GM21526 (cell line): ENCODE results near the gene SNN.

Experiments
- ATAC-seq: cut with Tn5 transposase; IDR thresholded peaks from one replicate; pipeline ENCODE4 v1.9.1; 2021; ENCODE audit warnings: moderate library complexity; ENCODE audit not compliant: unreplicated experiment, low FRiP score

The SNN gene

DNA sequence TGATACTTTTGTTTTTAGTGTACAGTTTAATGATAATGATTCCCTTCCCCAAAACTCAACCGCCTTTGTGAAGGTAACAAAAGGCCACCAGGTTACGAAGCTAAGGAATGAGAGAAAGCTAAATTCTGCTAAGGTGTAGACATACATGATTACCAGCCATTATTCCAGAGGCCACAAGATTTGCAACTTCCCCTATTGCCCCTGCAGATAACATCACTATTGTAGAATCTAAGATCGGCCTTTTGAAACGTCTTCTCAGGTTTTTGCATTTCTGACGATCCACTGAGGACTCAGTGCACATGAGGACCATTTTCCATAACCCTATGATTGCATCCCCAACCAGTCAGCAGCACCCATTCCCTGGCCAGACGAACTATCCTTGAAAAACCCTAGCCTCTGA lies 33.9 kb upstream of the SNN start:
- no peak for ATAC-seq

DNA sequence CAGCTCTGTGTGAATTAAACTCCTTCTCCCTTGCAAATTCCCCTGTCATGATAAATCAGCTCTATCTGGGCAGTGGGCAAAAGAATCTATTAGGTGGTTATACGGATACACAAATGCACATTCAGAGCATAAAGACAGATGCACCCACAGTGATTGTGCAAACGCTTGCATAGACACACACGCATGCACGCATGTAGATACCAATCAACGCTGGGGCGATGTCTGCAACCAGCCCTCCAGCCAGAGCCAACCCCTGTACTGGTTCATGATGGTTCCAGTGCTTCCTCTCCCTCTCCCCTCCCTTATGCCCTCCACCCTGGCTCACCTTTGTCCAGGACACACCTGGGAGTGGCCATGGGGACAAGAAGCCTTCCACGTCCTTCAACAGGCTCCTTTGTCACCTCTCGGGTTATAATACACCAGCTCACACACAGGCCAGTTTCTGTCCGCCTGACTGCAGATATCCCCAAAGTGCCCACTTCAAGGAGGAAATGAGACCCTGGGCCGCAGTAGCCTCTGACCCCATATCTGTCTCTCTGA lies 33.1 kb upstream of the SNN start:
- ATAC-seq = no peak

DNA sequence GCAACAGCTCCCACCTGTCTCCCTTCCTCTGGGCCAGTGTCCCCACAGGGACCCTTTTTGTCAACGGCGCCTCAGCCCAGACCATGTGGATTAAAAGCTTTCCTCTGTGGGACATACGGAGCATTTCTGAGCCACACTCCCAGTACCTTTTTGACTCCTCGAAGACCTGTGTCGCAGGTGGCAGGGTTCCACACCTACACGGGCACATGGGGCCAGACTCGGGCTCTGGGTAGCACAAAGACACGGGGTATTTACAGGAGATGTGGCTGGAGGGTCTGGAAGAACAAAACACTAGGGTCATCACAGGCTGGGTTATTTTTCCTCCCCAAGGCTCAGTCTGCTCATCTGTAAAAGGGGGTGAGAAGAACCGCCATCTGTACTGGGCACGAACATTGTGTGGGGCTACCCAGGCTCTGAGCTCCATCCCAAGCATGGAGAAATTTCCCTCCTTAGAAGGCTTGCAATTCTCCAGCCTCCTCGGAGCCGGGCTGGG lies 32.5 kb upstream of the SNN start:
- no peak for ATAC-seq

DNA sequence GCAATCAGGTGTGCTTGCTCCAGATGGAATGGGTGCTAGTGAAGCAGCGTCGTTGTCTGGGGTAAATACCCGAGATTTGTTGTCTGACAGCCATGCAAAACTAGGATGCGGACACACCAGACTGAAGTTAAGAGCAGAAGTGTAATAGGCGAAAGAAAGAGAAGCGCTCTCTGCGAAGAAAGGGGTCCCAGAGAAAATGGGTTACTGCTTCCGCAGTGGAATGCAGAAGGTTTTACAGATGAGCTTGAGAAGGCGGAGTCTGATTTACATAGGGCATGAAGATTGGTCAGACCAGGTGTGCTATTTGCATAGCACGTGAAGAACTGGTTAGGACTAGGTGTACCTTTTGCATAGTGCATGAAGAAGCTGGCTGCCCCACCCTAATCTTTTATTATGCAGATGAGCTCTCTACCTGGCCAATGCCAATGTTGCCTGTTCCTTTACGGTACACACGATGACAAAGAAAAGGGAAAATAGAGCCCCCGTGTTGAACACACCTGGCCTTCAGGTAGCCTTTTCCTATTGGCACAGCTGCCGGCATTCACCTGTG lies 32.0 kb upstream of the SNN start:
- ATAC-seq = no peak

DNA sequence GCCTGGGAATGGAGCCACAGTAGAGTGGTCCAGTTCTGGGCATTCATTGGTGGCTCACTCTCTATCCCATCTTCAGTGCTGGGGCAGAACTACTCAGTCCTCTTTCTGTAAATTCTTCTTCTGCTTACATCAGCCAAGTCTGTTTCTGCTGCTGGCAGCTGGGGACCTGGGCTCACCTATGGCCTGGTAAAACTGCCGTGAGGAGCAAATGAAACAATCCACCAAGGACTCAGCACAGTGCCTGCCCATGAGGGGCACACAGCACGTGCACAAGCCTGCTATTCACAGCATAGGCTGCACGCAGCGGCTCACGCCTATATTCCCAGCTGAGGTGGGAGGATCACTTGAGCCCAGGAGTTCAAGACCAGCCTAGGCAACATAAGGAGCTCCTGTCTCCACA lies 30.9 kb upstream of the SNN start:
- no peak for ATAC-seq

DNA sequence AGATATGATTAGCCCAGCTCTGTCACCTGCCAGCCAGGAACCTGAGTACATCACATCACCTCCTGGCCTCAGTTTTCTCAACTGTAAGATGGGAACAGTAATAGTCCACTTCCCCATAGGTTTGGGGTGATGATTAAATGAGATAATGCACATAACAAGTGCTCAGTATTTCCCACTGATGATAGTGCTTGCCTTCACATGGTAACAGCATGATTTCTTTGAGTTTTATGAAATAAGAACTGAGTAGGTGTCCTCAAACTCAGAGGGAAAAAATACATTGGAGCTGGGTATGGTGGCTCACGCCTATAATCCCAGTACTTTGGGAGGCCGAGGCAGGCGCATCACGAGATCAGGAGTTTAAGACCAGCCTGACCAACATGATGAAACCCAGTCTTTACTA lies 30.1 kb upstream of the SNN start:
- no peak for ATAC-seq

DNA sequence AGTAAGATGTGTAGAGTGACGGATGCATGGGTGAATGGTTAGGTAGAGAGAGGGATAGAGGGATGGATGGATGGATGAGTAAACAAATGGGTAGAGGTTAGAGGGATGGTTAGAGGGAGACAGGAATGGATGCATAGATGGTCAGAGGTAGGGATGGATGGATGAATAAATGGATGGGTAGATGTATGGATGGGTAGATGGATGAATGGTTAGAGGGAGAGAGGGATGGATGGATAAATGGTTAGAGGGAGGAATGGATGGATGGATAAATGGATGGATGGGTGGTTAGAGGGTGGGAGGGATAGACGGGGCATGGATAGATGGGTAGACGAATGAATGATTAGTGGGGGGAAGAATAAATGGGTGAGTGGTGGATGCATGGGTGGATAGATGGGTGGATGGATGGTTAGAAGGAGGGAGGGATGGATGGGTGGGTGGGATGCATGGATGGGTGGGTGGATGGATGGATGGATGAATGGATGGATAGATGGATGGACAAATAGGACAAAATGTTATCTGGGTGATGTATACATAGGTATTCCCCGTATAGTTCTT lies 29.2 kb upstream of the SNN start:
- no peak for ATAC-seq

DNA sequence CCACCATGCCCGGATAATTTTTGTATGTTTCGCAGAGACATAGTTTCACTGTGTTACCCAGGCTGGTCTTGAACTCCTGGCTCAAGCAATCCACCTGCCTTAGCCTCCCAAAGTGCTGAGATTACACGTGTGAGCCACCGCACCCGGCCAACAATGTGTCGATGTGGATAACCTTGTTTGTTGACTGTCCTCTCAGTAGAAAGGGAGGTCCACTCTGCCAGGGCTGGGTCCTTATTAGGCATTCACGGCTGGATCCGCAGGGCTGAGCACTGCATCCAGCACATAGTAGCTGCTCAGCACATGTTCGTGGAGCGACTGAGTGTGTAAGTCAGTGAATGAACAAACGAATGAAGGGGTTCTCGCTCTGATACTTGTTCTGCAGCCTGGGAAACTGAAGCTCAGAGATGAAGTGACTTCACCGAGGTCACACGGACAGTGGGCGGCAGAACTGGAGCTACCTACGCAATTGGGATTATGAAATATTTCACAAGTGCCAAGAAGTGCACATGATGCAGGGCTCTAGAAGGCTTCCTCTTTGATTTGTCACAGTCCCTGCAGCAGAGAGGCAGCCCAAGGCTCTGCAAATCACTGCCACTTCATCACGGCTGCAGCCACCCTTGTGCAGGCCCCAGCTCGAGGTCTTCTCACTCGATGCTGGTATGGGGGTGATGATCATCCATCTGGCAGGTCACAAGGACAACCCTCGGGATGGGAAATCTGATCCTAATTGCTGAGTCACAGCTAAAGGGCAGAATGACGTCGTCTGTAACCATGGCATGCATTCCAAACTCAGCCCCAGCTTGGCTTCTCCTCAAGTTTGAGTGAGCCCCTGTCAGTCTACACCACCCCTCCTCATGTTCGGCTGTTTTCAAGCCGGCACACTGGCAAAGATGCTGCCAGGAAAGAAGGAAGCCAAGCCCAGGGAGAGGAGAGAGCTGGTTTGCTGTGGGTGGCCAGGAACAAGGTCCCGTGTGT lies 28.0 kb upstream of the SNN start:
- ATAC-seq = no peak

DNA sequence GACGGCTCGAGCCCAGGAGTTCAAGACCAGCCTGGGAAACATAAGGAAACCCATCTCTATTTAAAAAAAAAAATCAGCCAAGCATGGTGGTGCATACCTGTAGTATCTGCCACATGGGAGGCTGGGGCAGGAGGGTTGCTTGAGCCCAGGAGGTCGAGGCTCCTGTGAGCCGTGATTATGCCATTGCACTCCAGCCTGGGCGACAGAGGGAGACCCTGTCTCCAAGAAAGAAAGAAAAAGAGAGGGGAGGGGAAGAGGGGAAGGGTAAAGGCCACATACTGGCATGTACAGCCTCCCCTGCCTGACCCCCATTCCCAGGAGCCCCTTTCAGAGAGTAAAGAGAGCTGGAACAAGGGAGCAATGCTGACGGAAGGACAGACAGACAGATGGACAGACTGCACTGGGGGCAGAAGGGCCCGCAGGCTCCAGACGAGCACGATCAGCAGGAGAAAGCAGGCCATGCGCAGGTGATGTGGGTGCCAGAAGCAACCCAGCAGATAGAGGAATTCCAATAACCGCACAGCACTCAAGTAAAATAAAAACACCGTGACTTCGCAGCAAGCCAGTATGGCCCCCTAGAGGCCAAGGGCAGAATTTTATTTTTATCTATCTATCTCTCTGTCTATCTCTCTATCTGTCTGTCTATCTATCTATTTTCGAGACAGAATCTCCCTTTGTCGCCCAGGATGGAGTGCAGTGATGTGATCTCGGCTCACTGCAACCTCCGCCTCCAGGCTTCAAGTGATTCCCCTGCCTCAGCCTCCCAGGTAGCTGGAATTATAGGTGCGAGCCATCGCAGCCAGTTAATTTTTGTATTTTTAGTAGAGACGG lies 27.1 kb upstream of the SNN start:
- ATAC-seq = no peak

DNA sequence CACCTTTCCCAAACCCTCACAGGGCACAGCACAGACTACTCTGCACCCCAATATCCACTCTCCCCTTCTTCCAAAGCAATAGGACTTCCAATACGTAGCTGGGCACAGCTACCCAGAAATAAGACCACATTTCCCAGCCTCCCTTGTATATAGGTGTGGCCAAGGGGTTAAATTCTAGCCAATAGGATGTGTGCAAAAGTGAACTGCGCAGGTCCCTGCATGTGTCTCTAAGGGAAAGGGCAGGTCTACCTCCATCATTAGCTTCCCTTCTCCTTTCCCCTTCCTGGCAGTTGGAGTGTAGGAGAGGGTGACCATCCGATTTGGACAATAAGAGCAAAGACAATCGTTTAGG lies 25.5 kb upstream of the SNN start:
- ATAC-seq = no peak

DNA sequence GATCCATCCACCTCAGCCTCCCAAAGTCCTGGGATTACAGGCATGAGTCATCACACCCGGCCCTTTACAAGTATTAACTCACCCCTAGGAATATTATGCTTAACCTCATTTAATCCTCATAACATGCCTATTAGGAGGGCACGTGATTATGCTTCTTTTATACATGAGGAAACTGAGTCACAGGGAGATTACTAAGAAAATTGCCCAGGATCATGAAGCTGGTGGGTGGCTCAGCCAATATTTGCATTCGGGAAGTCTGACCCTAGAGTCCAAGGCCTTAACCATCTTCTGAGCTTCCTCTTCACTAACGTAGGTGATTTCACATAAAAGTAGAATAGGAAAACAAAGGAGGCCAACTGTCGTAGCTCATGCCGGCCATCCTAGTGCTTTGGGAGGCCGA lies 19.0 kb upstream of the SNN start:
- ATAC-seq = no peak

DNA sequence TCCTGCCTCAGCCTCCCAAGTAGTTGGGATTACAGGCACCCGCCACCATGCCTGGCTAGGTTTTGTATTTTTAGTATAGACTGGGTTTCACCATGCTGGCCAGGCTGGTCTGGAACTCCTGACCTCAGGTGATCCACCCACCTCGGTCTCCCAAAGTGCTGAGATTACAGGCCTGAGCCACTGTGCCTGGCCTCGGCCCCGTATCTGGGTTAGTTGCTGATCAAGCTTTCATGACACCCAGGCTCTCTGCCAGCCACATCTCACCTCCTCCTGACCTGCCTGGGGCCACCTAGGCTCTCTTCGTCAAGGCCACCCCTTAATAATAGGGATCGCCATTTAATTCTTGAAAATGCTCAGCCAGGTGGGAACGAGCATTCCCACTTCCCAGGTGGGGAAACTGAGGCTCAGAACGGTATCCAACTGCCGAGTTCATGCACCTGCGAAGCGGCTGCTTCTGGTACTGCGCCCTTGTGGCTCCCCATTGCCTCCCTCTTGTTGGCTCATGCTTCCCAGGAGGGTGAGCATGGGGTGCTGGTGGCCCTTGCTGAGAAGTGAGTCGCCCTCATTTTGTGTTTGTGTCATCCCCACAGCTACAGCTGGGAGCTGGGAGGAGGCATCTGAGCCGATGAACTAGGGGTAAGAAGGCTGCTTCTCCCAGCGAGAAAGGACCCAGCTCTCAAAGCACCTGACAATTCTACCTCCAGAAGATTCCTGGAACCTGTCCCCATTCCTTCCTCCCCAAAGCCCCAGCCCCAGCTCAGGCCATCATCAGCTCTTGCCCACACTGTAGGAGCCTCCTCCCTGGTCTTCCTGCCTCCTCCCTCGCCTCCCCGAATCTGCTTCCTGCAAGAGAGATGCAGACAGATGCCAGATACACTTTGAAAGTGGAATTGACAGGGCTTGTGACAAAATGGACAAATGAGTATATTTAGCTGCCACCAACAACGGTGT lies 17.3 kb upstream of the SNN start:
- no peak for ATAC-seq

DNA sequence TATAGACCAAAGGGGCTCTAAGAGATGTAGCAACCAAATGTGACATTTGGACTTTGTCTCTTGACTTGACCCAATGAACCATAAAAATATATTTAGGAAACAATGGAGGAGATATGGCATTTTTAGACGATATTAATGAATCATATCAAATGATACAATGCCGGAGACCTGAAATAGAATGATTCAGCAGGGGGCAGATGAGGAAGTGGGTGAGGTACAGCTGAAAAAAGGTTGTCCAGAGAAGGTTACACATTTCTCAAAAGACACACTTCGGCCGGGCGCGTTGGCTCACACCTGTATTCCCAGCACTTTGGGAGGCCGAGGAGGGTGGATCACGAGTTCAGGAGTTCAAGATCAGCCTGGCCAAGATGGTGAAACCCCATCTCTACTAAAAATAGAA lies 16.5 kb upstream of the SNN start:
- no peak for ATAC-seq

DNA sequence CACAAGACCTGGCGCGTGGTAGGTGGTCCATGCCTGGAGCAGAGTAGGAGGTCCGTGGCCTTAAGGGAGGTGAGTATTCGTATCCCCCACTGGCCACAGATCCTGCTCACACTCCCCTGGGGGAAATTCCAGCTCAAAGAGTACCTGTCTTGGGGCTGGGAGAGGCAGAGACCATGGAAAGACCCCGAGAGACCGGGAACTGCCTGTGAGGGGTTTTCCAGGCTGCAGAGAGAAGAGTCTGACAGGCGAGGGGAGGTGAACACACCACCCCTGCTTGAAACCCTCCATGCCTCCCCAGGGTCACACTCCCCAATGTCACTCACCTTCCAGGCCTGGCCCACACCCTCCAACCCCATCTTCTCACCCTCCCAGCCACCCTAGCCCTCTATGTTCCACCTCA lies 12.6 kb upstream of the SNN start:
- ATAC-seq = no peak

DNA sequence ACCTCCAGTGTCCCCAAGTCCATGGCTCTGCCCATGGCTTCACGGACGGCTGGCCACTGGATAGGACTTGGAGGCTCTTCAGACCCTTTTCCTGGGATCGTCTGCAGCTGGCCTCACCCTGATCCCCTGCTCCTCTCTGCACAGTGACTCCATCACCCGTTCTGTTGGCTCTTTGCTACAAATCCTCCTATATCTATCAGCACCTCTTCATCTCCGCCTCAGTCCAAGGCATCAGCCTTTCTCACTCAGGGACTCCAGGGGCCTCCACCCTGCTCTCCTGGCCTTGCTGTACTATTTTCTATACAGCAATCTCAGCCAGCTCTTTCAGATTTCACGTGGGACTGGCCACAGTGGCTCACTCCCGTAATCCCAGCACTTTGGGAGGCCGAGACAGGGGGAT lies 10.7 kb upstream of the SNN start:
- no peak for ATAC-seq

DNA sequence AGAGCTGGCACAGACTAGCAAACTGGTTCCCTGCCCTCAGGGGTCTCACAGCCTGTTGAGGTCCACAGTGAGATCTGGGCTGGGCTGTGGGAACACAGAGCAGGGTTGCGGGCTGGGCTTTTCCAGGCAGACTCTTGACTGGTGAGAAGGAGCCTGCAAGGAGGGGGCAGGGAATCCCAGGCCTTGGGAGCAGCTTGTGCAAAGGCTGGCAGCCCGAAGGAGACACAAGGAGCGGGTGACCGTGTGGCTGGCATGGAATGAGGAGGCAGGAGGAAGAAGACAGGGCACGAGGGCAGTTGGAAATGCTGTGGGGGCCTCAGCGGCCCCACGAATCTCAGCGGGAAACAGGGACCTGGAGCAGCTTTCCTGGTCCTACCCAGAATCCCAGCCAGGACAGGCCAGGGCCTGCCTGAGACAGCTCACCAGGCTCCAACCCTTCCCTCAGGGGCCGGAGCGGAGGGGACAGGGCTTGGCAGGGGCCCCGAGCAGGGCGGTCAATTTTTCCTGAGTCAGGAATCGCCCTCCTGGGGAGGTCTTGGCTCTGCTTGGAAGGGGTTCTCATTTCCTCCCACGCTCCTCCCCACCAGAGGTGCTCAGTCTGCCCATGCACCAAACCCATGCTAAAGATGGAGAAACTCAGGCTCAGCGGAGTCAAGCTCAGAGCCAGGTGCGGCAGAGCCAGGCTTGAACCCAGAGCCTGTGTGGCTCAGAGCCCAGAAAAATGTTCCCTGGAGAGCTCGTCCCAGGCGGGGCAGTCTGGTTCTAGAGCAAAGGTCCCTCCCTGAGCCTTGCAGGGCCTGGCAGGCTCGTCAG lies 9.2 kb upstream of the SNN start:
- no peak for ATAC-seq

DNA sequence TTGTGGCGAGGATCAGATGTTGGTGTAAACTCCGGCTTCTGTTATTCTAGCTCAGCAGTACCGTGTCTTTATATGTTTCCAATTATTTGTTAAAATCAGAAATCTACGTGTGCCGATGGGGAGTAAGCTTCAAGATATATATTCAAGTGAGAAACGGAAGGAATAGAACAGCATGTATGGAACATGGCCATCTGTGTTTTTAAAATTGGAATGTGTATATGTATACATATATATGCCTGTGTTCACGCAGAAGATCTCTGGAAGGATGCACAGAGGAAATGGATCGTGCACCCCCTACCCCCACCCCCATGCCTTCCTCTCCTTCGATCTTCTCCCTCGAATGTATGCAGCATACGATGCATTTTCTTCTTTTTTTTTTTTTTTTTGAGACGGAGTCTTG lies 7.7 kb upstream of the SNN start:
- no peak for ATAC-seq

DNA sequence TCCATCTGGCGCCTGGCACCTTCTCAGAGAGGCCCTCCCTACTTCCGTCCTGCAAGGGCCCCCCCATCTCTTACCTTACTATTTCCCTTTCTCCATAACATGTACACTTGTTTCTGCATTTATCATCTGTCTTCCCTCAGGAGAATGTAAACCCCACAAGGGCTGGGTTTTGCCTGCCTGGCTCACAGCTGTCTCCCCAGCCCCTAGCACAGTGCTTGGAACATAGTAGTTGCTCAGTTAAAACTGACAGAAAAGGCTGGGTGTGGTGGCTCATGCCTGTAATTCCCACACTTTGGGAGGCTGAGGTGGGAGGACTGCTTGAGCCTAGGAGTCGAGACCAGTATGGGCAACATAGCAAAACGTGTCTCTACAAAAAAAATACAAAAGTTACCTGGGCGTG lies 5.7 kb upstream of the SNN start:
- ATAC-seq = no peak

DNA sequence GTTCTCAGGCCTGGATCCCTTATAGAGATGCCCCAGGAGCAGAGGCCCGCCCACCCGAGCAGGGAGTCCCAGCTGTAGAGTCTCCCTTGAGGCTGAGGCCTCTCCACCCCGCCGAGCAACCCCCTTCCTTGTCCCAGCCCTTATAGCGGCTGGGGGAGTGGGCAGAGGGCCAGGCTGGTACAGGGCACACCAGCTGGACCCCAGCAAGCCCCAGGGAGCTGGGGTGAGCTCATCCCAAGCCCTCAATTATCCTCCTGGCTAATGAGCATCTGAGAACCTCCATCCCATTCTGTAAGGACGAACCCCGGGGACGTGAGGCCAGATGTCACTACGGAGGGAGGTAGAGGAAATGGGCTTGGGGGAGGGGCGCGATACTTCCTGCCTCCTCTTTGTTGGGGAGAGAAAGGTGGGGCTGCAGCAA lies 3.2 kb upstream of the SNN start:
- ATAC-seq = no peak
